Measurements from ENCODE around the gene LEAP2.
"Not testable (repeated sequence)": the region's sequence is repeated elsewhere in the genome, so short reads cannot be mapped to it uniquely, and the experiment has no call there.

LEAP2 gene

GRCh38 chr5:132840896-132841295, 32.6 kb upstream of the LEAP2 start:
- DNase-seq (ENCODE audit: low spot score), result no peak

GRCh38 chr5:132841305-132841704, 32.2 kb upstream of the LEAP2 start:
- no peak for DNase-seq (ENCODE audit: low spot score)

- DNase-seq (ENCODE audit: low spot score), result no peak
Measured at GRCh38 chr5:132848270-132848669, 25.2 kb upstream of the LEAP2 start.

GRCh38 chr5:132849347-132849746, 24.1 kb upstream of the LEAP2 start:
- no peak for DNase-seq (ENCODE audit: low spot score)

GRCh38 chr5:132850066-132850465, 23.4 kb upstream of the LEAP2 start:
- DNase-seq (ENCODE audit: low spot score), result no peak

GRCh38 chr5:132853323-132853722, 20.1 kb upstream of the LEAP2 start:
- DNase-seq (ENCODE audit: low spot score), result no peak

- DNase-seq (ENCODE audit: low spot score), result peak; percentile 29
Measured at GRCh38 chr5:132853790-132854189, 19.7 kb upstream of the LEAP2 start.

GRCh38 chr5:132854301-132854700, 19.2 kb upstream of the LEAP2 start:
- no peak for DNase-seq (ENCODE audit: low spot score)

GRCh38 chr5:132854992-132855391, 18.5 kb upstream of the LEAP2 start:
- not testable (repeated sequence) for DNase-seq (ENCODE audit: low spot score)

GRCh38 chr5:132856011-132856410, 17.5 kb upstream of the LEAP2 start:
- DNase-seq (ENCODE audit: low spot score), result no peak

GRCh38 chr5:132859889-132860437, 13.5 kb upstream of the LEAP2 start:
- DNase-seq (ENCODE audit: low spot score), result no peak

GRCh38 chr5:132860742-132861141, 12.7 kb upstream of the LEAP2 start:
- DNase-seq (ENCODE audit: low spot score), result no peak

- no peak for DNase-seq (ENCODE audit: low spot score)
Measured at GRCh38 chr5:132865668-132866341, 7.7 kb upstream of the LEAP2 start.

GRCh38 chr5:132866342-132867045, 7.0 kb upstream of the LEAP2 start, which contains the start of the genes GDF9 and UQCRQ:
Gene GDF9 (minus strand): TSS chr5:132866469. CDS start chr5:132864533, 1,936 bp downstream.
Gene UQCRQ (plus strand): TSS chr5:132866642. CDS start chr5:132866882, 240 bp downstream.
- DNase-seq (ENCODE audit: low spot score), result peak; percentile 100

GRCh38 chr5:132867046-132867451, 6.4 kb upstream of the LEAP2 start:
- DNase-seq (ENCODE audit: low spot score), result no peak

- no peak for DNase-seq (ENCODE audit: low spot score)
Measured at GRCh38 chr5:132868754-132869153, 4.7 kb upstream of the LEAP2 start.

GRCh38 chr5:132870801-132871200, 2.7 kb upstream of the LEAP2 start:
- DNase-seq (ENCODE audit: low spot score), result no peak

GRCh38 chr5:132871459-132872284, 1.8 kb upstream of the LEAP2 start:
- DNase-seq (ENCODE audit: low spot score), result no peak

GRCh38 chr5:132872788-132873118, 715 bp upstream of the LEAP2 start:
- DNase-seq (ENCODE audit: low spot score), result no peak

GRCh38 chr5:132873930-132874271, 433 bp downstream of the LEAP2 start:
- no peak for DNase-seq (ENCODE audit: low spot score)

- DNase-seq (ENCODE audit: low spot score), result no peak
Measured at GRCh38 chr5:132876020-132876759, 2.7 kb downstream of the LEAP2 start.

GRCh38 chr5:132877466-132877865, 4.0 kb downstream of the LEAP2 start:
- no peak for DNase-seq (ENCODE audit: low spot score)

Data from SW480 (cell line).